ENCODE measurements around the gene TEKTIP1.

DNA sequence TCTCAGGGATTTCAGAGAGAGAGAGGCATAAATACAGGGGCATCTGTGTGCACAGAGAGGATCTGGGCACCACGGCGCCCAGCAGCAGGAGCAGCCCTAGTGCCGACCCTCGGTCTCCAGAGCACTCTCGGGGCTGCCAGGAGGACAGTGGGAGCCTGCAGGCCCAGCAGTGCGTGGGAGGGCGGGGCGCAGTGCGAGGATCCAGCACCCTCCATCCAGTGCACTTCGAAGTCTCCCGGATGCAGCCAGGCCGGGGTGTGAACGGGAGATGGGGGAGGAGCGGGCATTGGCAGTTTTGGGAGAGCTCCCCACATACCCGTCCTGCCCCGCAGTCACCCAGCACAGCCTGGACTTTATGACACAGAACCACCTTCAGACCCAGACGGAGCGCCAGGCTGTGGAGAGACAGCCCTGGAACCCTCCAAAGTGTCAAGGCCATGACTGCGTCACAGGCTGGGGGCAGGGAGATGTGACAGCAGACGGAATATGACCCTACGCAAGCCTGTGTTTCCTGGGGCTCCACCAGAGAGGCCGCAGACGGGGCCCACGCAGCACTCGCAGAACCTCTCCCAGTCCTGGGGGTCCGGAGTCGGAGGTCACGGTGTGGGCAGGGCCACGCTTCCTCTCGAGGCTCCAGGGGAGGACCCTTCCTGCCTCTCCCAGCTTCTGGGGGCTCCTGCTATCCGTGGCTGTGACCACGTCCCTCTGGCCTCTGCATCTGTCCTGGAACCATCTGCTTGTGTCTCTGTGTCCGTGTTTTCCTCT lies 14.7 kb upstream of the TEKTIP1 start:
- TF ChIP-seq, protein P1, sequence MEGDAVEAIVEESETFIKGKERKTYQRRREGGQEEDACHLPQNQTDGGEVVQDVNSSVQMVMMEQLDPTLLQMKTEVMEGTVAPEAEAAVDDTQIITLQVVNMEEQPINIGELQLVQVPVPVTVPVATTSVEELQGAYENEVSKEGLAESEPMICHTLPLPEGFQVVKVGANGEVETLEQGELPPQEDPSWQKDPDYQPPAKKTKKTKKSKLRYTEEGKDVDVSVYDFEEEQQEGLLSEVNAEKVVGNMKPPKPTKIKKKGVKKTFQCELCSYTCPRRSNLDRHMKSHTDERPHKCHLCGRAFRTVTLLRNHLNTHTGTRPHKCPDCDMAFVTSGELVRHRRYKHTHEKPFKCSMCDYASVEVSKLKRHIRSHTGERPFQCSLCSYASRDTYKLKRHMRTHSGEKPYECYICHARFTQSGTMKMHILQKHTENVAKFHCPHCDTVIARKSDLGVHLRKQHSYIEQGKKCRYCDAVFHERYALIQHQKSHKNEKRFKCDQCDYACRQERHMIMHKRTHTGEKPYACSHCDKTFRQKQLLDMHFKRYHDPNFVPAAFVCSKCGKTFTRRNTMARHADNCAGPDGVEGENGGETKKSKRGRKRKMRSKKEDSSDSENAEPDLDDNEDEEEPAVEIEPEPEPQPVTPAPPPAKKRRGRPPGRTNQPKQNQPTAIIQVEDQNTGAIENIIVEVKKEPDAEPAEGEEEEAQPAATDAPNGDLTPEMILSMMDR (IDR thresholded peaks at IDR 0.05; ENCODE audit: borderline replicate concordance, extremely low read depth, low read length, poor library complexity, severe bottlenecking): no peak
- TF ChIP-seq EZH2 (IDR thresholded peaks at IDR 0.05; ENCODE audit: borderline replicate concordance, low read depth, low read length, severe bottlenecking): no peak
